ENCODE results near the gene SRD5A1.

GRCh38 chr5:6678385-6678784, 45.1 kb downstream of the SRD5A1 start:
- TF ChIP-seq ZNF274 (IDR thresholded peaks at IDR 0.05; ENCODE audit: low read depth, low read length) (no peak), YY1 (IDR thresholded peaks at IDR 0.05; ENCODE audit: insufficient read depth, insufficient read length) (no peak), SUZ12 (IDR thresholded peaks at IDR 0.05; ENCODE audit: extremely low read depth, insufficient read depth, insufficient read length) (no peak)
